ENCODE results near the gene PTGDR2.

Gene PTGDR2

GRCh38 chr11:60801194-60801593, 54.6 kb downstream of the PTGDR2 start:
- no peak for DNase-seq
